Retina (tissue), 1 donor: ENCODE data around the gene ESPN.

Source experiments
- DNase-seq: peaks from one replicate; pipeline ENCODE4 v3.0.0-alpha.2; 2016

The ESPN gene

GRCh38 chr1:6466751-6467150 lies 42.2 kb downstream of the ESPN start:
- no peak for DNase-seq

GRCh38 chr1:6467224-6467623 lies 42.6 kb downstream of the ESPN start:
- DNase-seq: no peak

GRCh38 chr1:6467744-6468688 lies 43.4 kb downstream of the ESPN start:
- DNase-seq: no peak

GRCh38 chr1:6468729-6469461 lies 44.3 kb downstream of the ESPN start:
- no peak for DNase-seq

GRCh38 chr1:6470132-6471085 lies 45.8 kb downstream of the ESPN start:
- DNase-seq: peak; percentile 50

GRCh38 chr1:6471086-6471969 lies 46.8 kb downstream of the ESPN start:
- DNase-seq: no peak

- DNase-seq: no peak
Observed at GRCh38 chr1:6471970-6472368, 47.4 kb downstream of the ESPN start.

GRCh38 chr1:6472391-6472790 lies 47.8 kb downstream of the ESPN start:
- no peak for DNase-seq

GRCh38 chr1:6473156-6473555 lies 48.6 kb downstream of the ESPN start:
- DNase-seq: no peak

GRCh38 chr1:6473974-6474814 lies 49.6 kb downstream of the ESPN start:
- no peak for DNase-seq

GRCh38 chr1:6474815-6475282 lies 50.3 kb downstream of the ESPN start:
- no peak for DNase-seq

GRCh38 chr1:6475381-6476133 lies 51.0 kb downstream of the ESPN start:
- peak; percentile 72 for DNase-seq

- DNase-seq: no peak
Observed at GRCh38 chr1:6476483-6476882, 51.9 kb downstream of the ESPN start.

- DNase-seq: no peak
Observed at GRCh38 chr1:6477039-6477820, 52.7 kb downstream of the ESPN start.

GRCh38 chr1:6481820-6482219 lies 57.2 kb downstream of the ESPN start:
- DNase-seq: no peak

- no peak for DNase-seq
Observed at GRCh38 chr1:6483017-6483760, 58.6 kb downstream of the ESPN start.

- no peak for DNase-seq
Observed at GRCh38 chr1:6483761-6484117, 59.2 kb downstream of the ESPN start.

- no peak for DNase-seq
Observed at GRCh38 chr1:6484826-6485167, 60.2 kb downstream of the ESPN start.
